Tibial artery (tissue), 4 donors: ENCODE results near the gene SCUBE1.
A peak's percentile ranks its signal among the peaks of the same experiment; 100 is the strongest.

Experiments
- DNase-seq, 2 donors: peaks; one replicate each; pipeline ENCODE4 v3.0.0-alpha.2; 2019
- H3K27ac ChIP-seq, 2 donors: fragments of 200-600 bp; sonication (generic) in 1 of 2; 1 replicate in 1 of 2; 2 replicates in 1 of 2; pipeline ENCODE4 v1.5.1; 2018 to 2019; ENCODE audit warnings: mild to moderate bottlenecking in 1 of 2
- H3K27me3 ChIP-seq, 2 donors: fragments of 200-600 bp; sonication (generic) in 1 of 2; one replicate each; pipeline versions ENCODE4 v1.5.1 to v1.6.0; 2016 to 2019
- H3K36me3 ChIP-seq, 3 donors: fragments of 200-600 bp; sonication (generic) in 2 of 3; one replicate each; pipeline ENCODE4 v1.5.1; 2016 to 2019; ENCODE audit warnings: mild to moderate bottlenecking in 2 of 3
- H3K4me1 ChIP-seq, 4 donors: fragments of 200-600 bp; sonication (generic) in 2 of 4; 1 replicate in 3 of 4; 2 replicates in 1 of 4; pipeline ENCODE4 v1.5.1; 2016 to 2019
- H3K4me3 ChIP-seq, 2 donors: fragments of 200-600 bp; sonication (generic) in 1 of 2; 1 replicate in 1 of 2; 2 replicates in 1 of 2; pipeline ENCODE4 v1.5.1; 2018 to 2019; ENCODE audit warnings: mild to moderate bottlenecking in 2 of 2
- H3K9me3 ChIP-seq, 3 donors: fragments of 200-600 bp; sonication (generic) in 1 of 3; one replicate each; pipeline ENCODE4 v1.5.1; 2016 to 2019
- intact Hi-C: fragments of 100-400 bp; cut with DNase I; formaldehyde crosslinking; loops from one replicate; pipeline ENCODE4 v1.15.0; 2023; ENCODE audit warnings: low total_unique reads
- TF ChIP-seq, protein P1 (sequence below), 2 experiments: fragments of 200-600 bp in 1 of 2; fragments of 450-650 bp in 1 of 2; IDR thresholded peaks; one replicate each; pipeline ENCODE4 v1.5.1; 2017 to 2019; ENCODE audit warnings: antibody characterized with exemption in 2 of 2, mild to moderate bottlenecking in 1 of 2, moderate library complexity in 1 of 2

SCUBE1 gene

DNA sequence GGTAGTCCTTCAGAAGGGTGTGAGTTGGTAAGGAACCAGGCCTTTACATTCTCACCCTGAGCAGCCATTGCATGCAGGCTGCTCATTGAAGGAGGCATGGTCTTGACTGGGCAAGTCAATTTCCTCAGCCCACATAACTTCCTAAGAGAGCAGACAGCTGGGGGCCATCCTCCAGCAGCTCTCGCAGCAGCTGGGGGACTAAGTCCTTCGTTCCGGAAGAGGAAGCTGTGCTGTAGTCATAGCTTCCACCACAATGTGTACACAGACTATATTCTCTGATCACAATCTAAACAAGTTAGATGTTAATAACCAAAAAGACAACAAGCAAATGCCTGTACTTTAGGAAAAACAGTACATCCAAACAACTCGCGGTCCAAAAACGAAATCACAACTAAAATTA, 38.5 kb upstream of the SCUBE1 start:
- H3K4me3 ChIP-seq: no peak overlapping the region
- peaks cover 0 to 22% (median 15%) of the 10 kb centered on the region in 4 donors for H3K4me1 ChIP-seq
- TF ChIP-seq, protein P1, sequence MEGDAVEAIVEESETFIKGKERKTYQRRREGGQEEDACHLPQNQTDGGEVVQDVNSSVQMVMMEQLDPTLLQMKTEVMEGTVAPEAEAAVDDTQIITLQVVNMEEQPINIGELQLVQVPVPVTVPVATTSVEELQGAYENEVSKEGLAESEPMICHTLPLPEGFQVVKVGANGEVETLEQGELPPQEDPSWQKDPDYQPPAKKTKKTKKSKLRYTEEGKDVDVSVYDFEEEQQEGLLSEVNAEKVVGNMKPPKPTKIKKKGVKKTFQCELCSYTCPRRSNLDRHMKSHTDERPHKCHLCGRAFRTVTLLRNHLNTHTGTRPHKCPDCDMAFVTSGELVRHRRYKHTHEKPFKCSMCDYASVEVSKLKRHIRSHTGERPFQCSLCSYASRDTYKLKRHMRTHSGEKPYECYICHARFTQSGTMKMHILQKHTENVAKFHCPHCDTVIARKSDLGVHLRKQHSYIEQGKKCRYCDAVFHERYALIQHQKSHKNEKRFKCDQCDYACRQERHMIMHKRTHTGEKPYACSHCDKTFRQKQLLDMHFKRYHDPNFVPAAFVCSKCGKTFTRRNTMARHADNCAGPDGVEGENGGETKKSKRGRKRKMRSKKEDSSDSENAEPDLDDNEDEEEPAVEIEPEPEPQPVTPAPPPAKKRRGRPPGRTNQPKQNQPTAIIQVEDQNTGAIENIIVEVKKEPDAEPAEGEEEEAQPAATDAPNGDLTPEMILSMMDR (IDR thresholded peaks at IDR 0.05): no peak
- H3K27me3 ChIP-seq: peaks cover 0 to 19% of the 10 kb centered on the region in 2 donors
- H3K36me3 ChIP-seq: no peaks in the 10 kb centered on the region
- DNase-seq: no peak
- no peaks in the 10 kb centered on the region for H3K9me3 ChIP-seq
- intact Hi-C loops: loop anchor here (10.0 kb wide), 1 partner anchor 1243 kb away; no protein-coding TSS in a partner anchor
- H3K27ac ChIP-seq: no peak overlapping the region

DNA sequence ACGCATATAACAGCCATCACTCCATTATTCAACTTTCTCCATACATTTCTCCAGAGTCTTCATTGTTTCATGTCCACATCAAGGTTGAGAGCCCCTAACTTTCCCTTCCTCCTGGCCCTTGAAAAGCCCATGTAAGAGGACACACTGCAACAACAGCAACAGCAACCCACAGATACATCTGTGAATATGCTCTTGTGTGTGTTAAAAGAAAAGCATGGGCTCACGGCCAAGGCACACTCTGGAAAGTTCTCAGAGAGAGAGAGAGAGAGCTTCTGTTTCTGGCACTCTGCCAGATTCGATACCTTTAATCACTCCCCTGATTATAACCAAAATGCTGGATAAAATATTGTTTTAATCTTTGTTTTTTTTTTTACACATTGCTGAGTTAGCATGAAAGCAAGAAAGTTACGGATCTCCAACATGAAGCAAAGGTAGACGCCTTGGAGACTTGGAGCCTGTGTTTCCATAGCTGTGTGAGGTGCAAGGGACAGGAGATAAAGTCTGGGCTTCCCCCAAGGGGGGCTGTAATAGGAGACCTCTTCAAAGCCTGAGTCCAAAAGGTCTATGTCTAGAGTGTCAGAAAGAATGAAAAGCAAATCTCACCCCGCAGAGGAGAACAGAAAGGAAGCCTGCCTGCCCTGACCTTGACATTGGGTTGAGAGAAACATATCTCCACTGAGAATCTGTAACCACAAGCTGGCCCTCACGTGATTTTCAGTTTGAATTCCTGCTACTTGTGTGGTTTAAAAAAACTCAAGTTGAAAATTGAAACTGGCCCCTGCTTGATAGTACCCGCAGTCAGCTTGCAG, 34.9 kb upstream of the SCUBE1 start:
- intact Hi-C loops: no loop called here
- TF ChIP-seq, protein P1 (IDR thresholded peaks at IDR 0.05): no peak
- no peak overlapping the region for H3K4me3 ChIP-seq
- H3K4me1 ChIP-seq: peaks cover 0 to 25% (median 13%) of the 10 kb centered on the region in 4 donors
- no peak overlapping the region for H3K27ac ChIP-seq
- H3K9me3 ChIP-seq: no peaks in the 10 kb centered on the region
- no peak for DNase-seq
- no peaks in the 10 kb centered on the region for H3K36me3 ChIP-seq
- H3K27me3 ChIP-seq: peaks cover 0 to 7% of the 10 kb centered on the region in 2 donors

DNA sequence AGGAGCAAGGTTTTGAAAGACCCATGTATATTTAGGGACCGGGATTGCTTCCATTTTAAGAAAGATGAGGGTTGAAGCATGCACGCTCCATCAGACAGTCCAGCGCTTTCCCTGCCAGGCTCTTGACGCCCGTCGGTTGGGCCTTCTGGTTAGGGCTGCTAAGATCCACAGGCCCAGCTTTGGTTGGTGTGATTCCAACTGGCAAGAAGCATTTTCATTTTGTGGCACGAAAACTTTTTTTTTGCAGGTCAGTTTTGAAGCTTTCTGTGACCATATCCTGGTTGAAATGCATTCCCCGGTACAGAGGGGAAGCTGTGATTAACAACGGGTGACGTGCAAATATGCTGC, 34.4 kb upstream of the SCUBE1 start:
- Histone ChIP-seq H3K27ac (no peak overlapping the region), H3K4me3 (no peak overlapping the region)

DNA sequence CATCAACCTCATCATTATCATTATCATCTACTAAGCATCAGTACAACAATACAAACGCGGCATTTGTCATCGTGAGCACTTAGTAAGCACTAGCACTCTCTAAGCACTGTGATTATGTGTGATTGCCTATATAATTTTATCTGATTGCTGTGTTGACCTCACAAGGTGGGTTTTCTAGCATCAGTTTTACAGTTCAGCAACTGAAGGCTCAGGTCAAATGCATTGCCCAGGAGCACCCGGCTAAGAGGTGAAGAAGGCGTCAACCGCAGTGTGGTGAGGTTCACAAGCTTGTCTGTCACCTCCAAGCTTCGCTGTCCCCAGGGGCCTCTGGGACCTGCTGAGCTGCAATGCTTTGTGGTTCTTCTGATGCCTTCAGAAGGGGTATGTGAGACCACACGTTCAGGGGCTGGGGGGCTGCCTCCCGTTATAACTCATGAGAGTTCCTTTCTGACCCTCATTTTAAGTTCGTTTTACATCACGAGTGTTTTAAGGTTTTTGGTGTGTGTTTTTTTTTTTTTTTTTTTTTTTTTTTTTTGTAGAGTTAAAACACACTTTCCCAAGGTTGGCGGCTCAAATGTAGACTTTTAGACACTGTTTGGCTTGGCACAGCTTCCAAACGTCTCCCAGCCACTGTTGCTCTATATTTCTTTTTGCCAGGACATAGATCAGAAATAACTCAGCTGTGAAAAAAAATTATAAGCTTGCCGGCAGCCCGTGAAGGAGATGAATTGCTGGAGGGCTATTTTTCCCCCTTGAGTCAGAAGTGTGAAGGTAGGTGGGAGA, 33.8 kb upstream of the SCUBE1 start:
- Histone ChIP-seq H3K4me3 (no peak overlapping the region), H3K27ac (peak overlapping the region in 1 of 2 donors; percentile 27), H3K27me3 (peaks cover 0 to 9% of the 10 kb centered on the region in 2 donors), H3K4me1 (peaks cover 0 to 25% (median 13%) of the 10 kb centered on the region in 4 donors), H3K36me3 (no peaks in the 10 kb centered on the region), H3K9me3 (no peaks in the 10 kb centered on the region)
- intact Hi-C loops: no loop called here
- DNase-seq: no peak
- TF ChIP-seq, protein P1 (IDR thresholded peaks at IDR 0.05): no peak

More for the DNA sequence above, 34.4 kb upstream of the SCUBE1 start:
- intact Hi-C loops: no loop called here
- TF ChIP-seq, protein P1 (IDR thresholded peaks at IDR 0.05): no peak
- Histone ChIP-seq H3K36me3 (no peaks in the 10 kb centered on the region), H3K27me3 (peaks cover 0 to 5% of the 10 kb centered on the region in 2 donors), H3K9me3 (no peaks in the 10 kb centered on the region), H3K4me1 (peaks cover 0 to 25% (median 13%) of the 10 kb centered on the region in 4 donors)
- DNase-seq: no peak

DNA sequence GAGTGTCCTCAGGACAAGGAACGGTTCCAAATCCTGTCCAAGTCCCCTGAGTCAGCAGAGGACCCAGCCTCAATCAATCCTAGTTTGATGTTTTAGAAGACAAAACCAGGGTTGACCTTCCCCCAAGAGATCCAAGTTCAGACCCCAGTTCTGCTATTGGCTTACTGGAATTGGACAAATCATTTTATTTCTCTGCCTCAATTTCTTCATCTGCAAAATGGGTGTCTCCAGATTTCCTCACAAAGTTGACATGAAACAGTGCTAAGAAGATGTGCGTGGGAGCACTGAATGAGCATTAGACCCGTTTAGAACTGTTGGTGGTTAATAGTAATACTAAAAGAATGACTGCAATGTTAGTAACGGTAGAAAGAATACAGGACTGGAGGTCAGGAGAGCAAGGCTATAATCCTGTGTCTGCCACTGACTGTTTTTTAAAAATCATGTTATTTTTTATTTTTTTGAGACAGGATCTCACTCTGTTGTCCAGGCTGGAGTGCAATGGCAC, 32.8 kb upstream of the SCUBE1 start:
- TF ChIP-seq, protein P1 (IDR thresholded peaks at IDR 0.05): no peak
- Histone ChIP-seq H3K4me3 (no peak overlapping the region), H3K36me3 (no peaks in the 10 kb centered on the region), H3K27ac (no peak overlapping the region), H3K9me3 (no peaks in the 10 kb centered on the region), H3K4me1 (peaks cover 0 to 25% (median 13%) of the 10 kb centered on the region in 4 donors), H3K27me3 (peaks cover 0 to 15% of the 10 kb centered on the region in 2 donors)
- intact Hi-C loops: no loop called here
- no peak for DNase-seq
